HG02938 (cell line): Measurements from ENCODE around the gene GALR2.

Source experiments
- ATAC-seq: cut with Tn5 transposase; IDR thresholded peaks from one replicate; pipeline ENCODE4 v1.9.1; 2021; ENCODE audit warnings: mild to moderate bottlenecking, moderate library complexity; ENCODE audit not compliant: unreplicated experiment

GALR2 gene

DNA sequence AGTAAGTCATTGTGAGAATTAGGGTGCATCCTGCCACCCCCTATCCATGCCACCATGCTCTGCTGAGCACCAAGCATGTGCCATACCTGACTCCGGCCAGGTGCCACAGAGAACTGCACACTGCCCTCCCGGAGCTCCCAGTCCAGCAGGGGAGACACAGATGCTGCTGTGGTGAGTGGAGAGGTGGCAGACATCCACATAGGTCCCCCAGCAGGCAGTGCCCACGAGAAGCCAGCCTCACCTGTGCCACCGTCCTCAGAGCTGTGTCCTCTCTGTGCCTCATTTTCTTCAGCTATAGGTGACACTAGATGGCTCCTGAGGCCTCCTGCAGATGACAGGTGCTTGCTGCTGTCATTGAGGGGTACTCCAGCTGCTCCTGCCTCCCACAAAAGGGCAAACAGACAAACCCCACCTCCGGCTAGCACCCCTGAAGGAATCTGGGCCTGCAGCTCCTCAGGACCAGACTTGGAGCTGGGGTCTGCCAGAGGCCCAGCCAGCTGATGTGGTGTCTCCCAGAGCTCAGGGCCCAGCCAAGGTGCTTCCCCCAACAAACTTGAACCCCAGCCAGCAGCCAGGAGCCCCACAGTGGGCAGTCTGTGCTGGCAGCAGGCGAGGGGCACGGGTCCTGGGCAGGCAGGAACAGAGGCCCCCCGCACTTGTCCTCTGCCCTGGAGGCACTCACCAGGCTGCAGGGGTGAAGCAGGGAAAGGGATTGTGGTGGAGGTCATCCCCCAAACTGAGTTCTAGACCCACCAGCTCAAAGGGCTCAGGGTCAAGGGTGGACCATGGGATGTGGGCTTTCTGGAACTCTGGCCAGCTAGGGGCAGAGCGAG lies 49.4 kb downstream of the GALR2 start:
- no peak for ATAC-seq

DNA sequence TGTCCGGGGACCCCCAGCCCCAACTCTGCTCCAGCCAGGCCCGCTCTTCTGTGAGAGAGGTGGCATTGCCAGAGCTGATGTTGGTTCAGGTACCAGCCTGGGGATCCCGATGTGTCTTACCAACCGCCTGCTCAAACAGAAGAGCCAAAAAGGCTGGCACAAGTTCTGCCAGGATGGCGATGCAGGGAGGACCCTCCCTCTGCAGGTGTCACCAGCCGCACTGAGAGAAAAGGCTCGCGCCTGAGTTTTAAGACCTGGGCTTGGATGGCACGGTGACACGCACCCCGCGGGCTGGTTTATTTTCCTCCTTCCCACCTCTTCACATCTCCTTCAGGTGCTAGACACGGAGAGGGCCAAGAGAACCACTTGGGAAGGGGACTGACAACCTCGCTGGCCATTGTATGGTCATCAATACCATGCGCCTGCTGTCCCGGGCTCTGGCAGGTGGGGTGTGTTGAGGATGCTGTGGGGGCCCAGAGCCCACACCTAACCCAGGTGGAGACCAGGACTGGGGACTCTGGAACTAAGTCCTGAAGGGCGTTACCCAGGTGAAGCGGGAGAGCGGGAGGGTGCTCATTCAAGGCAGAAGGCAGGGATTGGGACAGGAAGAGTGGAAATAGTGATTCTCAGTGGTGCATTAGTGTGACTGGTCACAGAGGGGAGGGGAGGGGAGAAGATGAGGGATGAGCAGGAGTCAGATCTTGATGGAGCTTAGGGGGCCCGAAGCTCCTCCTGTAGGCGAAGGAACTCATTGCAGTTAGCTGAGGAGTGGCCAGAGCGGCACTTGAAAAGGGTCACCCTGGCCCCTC lies 50.2 kb downstream of the GALR2 start:
- ATAC-seq: no peak

DNA sequence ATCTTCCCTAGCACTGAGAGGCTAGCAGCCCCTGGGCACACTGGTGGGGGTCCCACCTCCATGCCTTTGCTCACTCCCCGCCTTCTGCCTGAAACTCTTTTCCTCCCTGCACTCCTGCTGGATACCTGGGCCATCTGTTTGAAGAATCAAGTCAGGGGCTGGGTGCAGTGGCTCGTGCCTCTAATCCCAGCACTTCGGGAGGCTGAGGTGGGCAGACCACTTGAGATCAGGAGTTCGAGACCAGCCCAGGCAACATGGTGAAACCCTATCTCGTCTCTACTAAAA lies 50.8 kb downstream of the GALR2 start:
- ATAC-seq: no peak

DNA sequence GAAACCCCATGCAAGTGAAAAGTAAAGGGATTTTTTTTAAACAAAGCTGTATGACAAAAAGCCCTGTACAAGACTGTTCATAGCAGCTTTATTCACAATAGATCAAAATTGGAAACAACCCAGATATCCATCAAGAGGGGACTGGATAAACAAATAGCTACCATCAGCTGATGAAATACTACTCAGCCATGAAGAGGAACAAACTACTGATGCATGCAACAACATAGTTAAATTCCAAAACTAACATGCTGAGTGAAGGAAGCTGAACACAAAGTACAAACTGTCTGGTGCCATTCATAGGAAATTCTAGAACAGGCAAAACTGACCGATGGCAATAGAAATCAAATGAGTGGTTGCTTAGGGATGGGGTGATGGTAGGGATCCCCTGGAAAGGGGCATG lies 51.3 kb downstream of the GALR2 start:
- no peak for ATAC-seq
